NT2/D1 (cell line): ENCODE measurements around the gene NT5DC3.

Experiments used
- SUZ12 ChIP-seq: IDR thresholded peaks from 2 replicates; pipeline ENCODE4 v1.6.1; 2011; ENCODE audit not compliant: insufficient read length, insufficient read depth; ENCODE audit errors: extremely low read depth
- YY1 ChIP-seq: IDR thresholded peaks from 2 replicates; pipeline ENCODE4 v1.6.1; 2011; ENCODE audit not compliant: insufficient read length, insufficient read depth
- ZNF274 ChIP-seq: IDR thresholded peaks from 2 replicates; pipeline ENCODE4 v1.6.1; 2011; ENCODE audit warnings: mild to moderate bottlenecking, low read depth, low read length

GRCh38 chr12:103780992-103781391 lies 60.0 kb downstream of the NT5DC3 start:
- TF ChIP-seq YY1 = no peak
- TF ChIP-seq SUZ12 = no peak
- TF ChIP-seq ZNF274 = no peak
